CD4-positive, CD25-positive, alpha-beta regulatory T cell (primary cell): ENCODE results near the gene VWA7. TPM values are rescaled to one million over a fixed set of nuclear protein-coding genes. Genes with fewer than 3 reads are reported as not detected.

ENCODE experiments used
- ATAC-seq, 2 donors: fragments of 150-1000 bp; cut with Tn5 transposase; one replicate each; pipeline ENCODE4 v1.10.0; 2021; ENCODE audit warnings: low read depth in 2 of 2, moderate number of reproducible peaks in 2 of 2, moderate library complexity in 1 of 2
- DNase-seq, 3 donors: peaks; one replicate each; pipeline versions ENCODE4 v3.0.0 to v3.0.0-alpha.2; 2012 to 2022; ENCODE audit warnings: mixed read lengths in 1 of 3
- H3K27ac ChIP-seq: one replicate; pipeline ENCODE4 v1.7.0; 2013; ENCODE audit warnings: mild to moderate bottlenecking, low read length; ENCODE audit not compliant: insufficient read depth, poor library complexity, severe bottlenecking
- H3K27me3 ChIP-seq: one replicate; pipeline ENCODE4 v1.7.0; 2013; ENCODE audit warnings: low read length; ENCODE audit not compliant: control insufficient read depth, insufficient read depth
- H3K36me3 ChIP-seq: one replicate; pipeline ENCODE4 v1.7.0; 2013; ENCODE audit warnings: mild to moderate bottlenecking, low read length, moderate library complexity; ENCODE audit not compliant: control insufficient read depth, insufficient read depth
- H3K4me1 ChIP-seq: 2 replicates; pipeline ENCODE4 v1.7.0; 2013; ENCODE audit warnings: mild to moderate bottlenecking, low read length; ENCODE audit not compliant: insufficient read depth, control insufficient read depth, poor library complexity, severe bottlenecking
- H3K4me3 ChIP-seq: one replicate; pipeline ENCODE4 v1.7.0; 2013; ENCODE audit warnings: low read depth, mild to moderate bottlenecking, low read length, moderate library complexity
- H3K9me3 ChIP-seq, 2 experiments: 1 replicate in 1 of 2; 2 replicates in 1 of 2; pipeline ENCODE4 v1.7.0; 2013; ENCODE audit warnings: low read length in 2 of 2, mild to moderate bottlenecking in 1 of 2, moderate library complexity in 1 of 2; ENCODE audit not compliant: control insufficient read depth in 2 of 2
- H3K27ac Mint-ChIP-seq, 3 donors: one replicate each; pipeline ENCODE4 v1.8.0; 2020 to 2022; ENCODE audit warnings: mild to moderate bottlenecking in 3 of 3, mixed read lengths in 3 of 3, moderate library complexity in 2 of 3
- H3K27me3 Mint-ChIP-seq: one replicate; pipeline ENCODE4 v1.8.0; 2022; ENCODE audit warnings: mild to moderate bottlenecking, mixed read lengths
- H3K36me3 Mint-ChIP-seq: one replicate; pipeline ENCODE4 v1.8.0; 2020; ENCODE audit warnings: mixed read lengths
- H3K4me1 Mint-ChIP-seq, 4 donors: one replicate each; pipeline ENCODE4 v1.8.0; 2020 to 2022; ENCODE audit warnings: mixed read lengths in 4 of 4, mild to moderate bottlenecking in 1 of 4
- H3K4me3 Mint-ChIP-seq, 4 donors: one replicate each; pipeline ENCODE4 v1.8.0; 2020 to 2022; ENCODE audit warnings: mild to moderate bottlenecking in 4 of 4, mixed read lengths in 4 of 4, moderate library complexity in 3 of 4
- H3K9me3 Mint-ChIP-seq, 7 donors: one replicate each; pipeline ENCODE4 v1.8.0; 2020 to 2022; ENCODE audit warnings: mixed read lengths in 7 of 7, mild to moderate bottlenecking in 3 of 7, moderate library complexity in 2 of 7
- polyA plus RNA-seq, 4 donors: library from polyadenylated mRNA; unstranded; fragments of 300-500 nt; fragmentation: Illumina TruSeq; gene quantifications; one replicate each; pipeline ENCODE4 v1.2.3, GENCODE V29; 2021
- total RNA-seq: library from RNA; stranded (reverse); gene quantifications from one replicate; pipeline ENCODE4 v1.2.3, GENCODE V29; 2022

The VWA7 gene
- total and polyA plus RNA-seq, 5 donors from 2014 or later, result 0.91 to 6.8 (median 1.2) TPM

DNA sequence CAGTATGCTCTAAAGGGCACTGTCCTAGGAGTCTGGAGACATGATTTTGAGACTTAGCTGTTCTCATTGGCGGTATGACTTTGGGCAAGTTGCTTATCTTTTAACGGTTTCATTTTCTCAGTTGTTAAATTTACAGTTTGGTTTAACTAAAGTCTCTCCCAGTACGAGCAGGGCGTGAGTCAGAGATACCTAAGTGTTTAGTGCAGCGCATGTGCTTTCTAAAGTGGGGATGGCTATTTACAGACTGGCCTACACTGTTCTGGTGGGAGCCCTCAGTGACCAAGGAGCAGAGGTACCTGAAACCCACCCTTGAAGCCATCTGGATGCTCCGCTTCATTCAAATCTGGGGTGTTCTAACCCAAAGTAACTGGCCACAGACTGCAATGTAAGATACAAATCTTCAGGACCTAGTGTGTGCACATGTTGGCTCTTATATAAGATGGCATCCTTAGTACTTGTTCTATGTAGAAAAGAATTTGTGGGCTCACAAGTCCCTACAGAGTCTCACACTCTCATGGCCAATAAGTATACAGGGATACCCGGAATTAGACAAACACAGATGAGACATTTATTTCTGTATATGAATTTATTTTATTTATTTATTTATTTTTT, 26.6 kb downstream of the VWA7 start:
- H3K36me3 ChIP-seq, result no peaks in the 10 kb centered on the region
- no peaks in the 10 kb centered on the region for H3K9me3 Mint-ChIP-seq
- H3K4me1 Mint-ChIP-seq, result peaks cover 0 to 6% (median 2%) of the 10 kb centered on the region in 4 donors
- no peak overlapping the region for H3K27ac ChIP-seq
- H3K4me3 ChIP-seq, result no peak overlapping the region
- H3K4me1 ChIP-seq, result no peaks in the 10 kb centered on the region
- H3K27me3 Mint-ChIP-seq, result no peaks in the 10 kb centered on the region
- H3K9me3 ChIP-seq, result no peaks in the 10 kb centered on the region
- peaks cover 6% of the 10 kb centered on the region for H3K36me3 Mint-ChIP-seq
- no peak overlapping the region for H3K4me3 Mint-ChIP-seq
- no peak for ATAC-seq
- H3K27ac Mint-ChIP-seq, result no peak overlapping the region
- DNase-seq, result no peak
- no peaks in the 10 kb centered on the region for H3K27me3 ChIP-seq

DNA sequence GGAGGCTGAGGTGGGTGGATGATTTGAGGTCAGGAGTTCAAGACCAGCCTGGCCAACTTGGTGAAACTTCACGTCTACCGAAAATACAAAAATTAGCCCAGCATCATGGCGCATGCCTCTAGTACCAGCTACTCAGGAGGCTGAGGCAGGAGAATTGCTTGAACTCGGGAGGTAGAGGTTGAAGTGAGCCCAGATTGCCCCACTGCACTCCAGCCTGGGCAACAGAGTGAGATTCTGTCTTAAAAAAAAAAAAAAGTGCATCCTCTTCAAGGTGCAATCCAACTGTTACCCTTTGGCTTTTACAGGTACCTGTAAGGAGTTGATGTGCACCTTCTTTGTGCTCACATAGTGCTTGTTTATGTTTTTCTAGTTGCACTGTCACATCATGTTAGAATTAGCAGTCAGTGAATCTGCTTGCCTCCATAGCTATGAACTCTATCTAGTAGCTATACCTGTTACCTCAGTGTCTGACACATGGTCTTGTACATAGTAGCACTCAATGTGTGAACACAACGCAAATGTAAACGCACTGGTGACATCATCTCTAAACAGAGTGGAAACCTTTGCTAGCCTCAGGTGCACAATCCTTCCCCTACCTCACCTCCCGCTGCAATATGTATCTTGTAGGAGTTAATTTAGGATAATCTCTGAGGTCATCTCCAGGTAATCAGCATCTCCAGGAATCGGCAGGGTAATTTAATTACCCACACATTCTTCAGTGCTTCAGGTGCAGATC, 27.7 kb downstream of the VWA7 start:
- DNase-seq (no peak), ATAC-seq (no peak)
- Histone ChIP-seq H3K9me3 (no peaks in the 10 kb centered on the region), H3K4me3 (no peak overlapping the region), H3K36me3 (no peaks in the 10 kb centered on the region), H3K4me1 (no peaks in the 10 kb centered on the region), H3K27me3 (no peaks in the 10 kb centered on the region), H3K27ac (no peak overlapping the region)
- peaks cover 0 to 10% (median 1%) of the 10 kb centered on the region in 4 donors for H3K4me1 Mint-ChIP-seq
- no peaks in the 10 kb centered on the region for H3K27me3 Mint-ChIP-seq
- peaks cover 6% of the 10 kb centered on the region for H3K36me3 Mint-ChIP-seq
- peak overlapping the region in 2 of 3 donors; percentile 16 to 37 for H3K27ac Mint-ChIP-seq
- H3K9me3 Mint-ChIP-seq, result no peaks in the 10 kb centered on the region
- H3K4me3 Mint-ChIP-seq, result no peak overlapping the region

DNA sequence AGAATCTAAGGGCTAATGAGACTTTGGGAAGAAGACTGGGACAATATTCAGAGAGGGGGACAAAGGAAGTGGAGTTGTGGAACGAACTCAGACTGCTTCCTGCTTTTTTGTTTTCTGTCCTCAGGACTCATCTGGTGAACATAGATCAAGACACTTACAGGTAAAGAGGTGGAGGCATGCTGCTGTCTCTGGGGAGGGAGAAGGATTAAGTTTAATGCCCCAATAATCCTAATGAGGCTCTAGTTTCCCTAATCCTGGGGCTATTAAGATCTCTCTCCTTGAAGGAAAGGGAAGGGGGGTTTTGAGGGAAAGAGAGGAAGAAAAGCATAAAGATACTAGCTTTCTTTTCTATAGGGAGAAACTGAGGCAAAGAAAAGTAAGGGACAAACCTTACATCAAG, 32.7 kb downstream of the VWA7 start:
- H3K9me3 Mint-ChIP-seq, result no peaks in the 10 kb centered on the region
- peak overlapping the region in 1 of 4 donors; percentile 38 for H3K4me3 Mint-ChIP-seq

DNA sequence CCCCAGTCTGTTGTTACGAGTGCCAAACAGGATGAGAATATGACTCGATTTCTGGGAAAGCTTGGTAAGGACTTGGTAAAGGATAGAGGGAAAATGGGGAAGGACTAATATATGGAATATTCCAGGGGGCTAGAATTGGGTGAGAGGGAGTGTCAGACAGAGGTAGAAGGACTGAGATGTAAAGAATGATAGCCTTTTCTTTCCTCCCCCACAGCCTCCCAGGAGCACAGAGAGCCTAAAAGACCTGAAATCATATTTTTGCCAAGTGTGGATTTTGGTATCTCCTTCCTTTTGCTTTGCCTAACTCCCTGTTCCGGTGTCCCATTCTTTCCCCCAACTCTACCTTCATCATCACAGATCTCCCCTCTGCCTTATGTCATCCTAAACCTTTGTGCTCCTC, 34.2 kb downstream of the VWA7 start:
- ATAC-seq (no peak), DNase-seq (no peak)
- H3K4me1 Mint-ChIP-seq, result peaks cover 14 to 35% (median 27%) of the 10 kb centered on the region in 4 donors
- Histone ChIP-seq H3K4me1 (peaks cover 26% of the 10 kb centered on the region), H3K36me3 (peaks cover 2% of the 10 kb centered on the region), H3K27ac (no peak overlapping the region), H3K4me3 (no peak overlapping the region), H3K9me3 (no peaks in the 10 kb centered on the region), H3K27me3 (no peaks in the 10 kb centered on the region)
- no peaks in the 10 kb centered on the region for H3K27me3 Mint-ChIP-seq
- H3K27ac Mint-ChIP-seq, result peak overlapping the region in 1 of 3 donors; percentile 33
- no peaks in the 10 kb centered on the region for H3K9me3 Mint-ChIP-seq
- H3K4me3 Mint-ChIP-seq, result peak overlapping the region in 2 of 4 donors; percentile 28 to 72
- peaks cover 6% of the 10 kb centered on the region for H3K36me3 Mint-ChIP-seq

More for the DNA sequence above, 32.7 kb downstream of the VWA7 start:
- DNase-seq (no peak), ATAC-seq (no peak)
- peaks cover 11% of the 10 kb centered on the region for H3K4me1 ChIP-seq
- no peaks in the 10 kb centered on the region for H3K9me3 ChIP-seq
- H3K36me3 ChIP-seq, result peaks cover 2% of the 10 kb centered on the region
- H3K27ac Mint-ChIP-seq, result no peak overlapping the region
- H3K4me1 Mint-ChIP-seq, result peaks cover 3 to 19% (median 14%) of the 10 kb centered on the region in 4 donors
- peaks cover 6% of the 10 kb centered on the region for H3K36me3 Mint-ChIP-seq
- no peak overlapping the region for H3K27ac ChIP-seq
- no peak overlapping the region for H3K4me3 ChIP-seq
- no peaks in the 10 kb centered on the region for H3K27me3 ChIP-seq
- H3K27me3 Mint-ChIP-seq, result no peaks in the 10 kb centered on the region

DNA sequence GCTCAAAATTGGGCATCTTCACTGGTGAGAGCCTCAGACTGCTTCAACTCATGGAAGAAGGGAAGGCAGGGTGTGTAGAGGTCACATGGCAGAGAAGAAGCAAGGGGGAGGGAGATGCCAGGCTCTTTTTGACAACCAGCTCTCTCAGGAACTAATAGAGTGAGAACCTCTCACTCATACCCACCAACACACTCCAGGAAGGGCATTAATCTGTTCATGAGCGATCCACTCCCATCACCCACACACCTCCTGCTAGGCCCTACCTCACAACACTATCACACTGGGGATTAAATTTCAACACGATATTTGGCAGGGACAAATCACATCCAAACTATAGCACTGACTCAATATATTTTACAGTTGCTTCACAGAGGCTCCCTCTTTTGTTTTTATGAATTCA, 35.3 kb downstream of the VWA7 start:
- H3K4me1 Mint-ChIP-seq, result peaks cover 18 to 43% (median 36%) of the 10 kb centered on the region in 4 donors
- H3K4me3 ChIP-seq, result no peak overlapping the region
- peak overlapping the region in 2 of 3 donors; percentile 54 to 78 for H3K27ac Mint-ChIP-seq
- no peaks in the 10 kb centered on the region for H3K27me3 Mint-ChIP-seq
- DNase-seq (no peak), ATAC-seq (no peak)
- peaks cover 2% of the 10 kb centered on the region for H3K36me3 ChIP-seq
- peaks cover 37% of the 10 kb centered on the region for H3K4me1 ChIP-seq
- H3K4me3 Mint-ChIP-seq, result peak overlapping the region in 2 of 4 donors; percentile 73 to 99
- H3K9me3 Mint-ChIP-seq, result no peaks in the 10 kb centered on the region
- H3K27ac ChIP-seq, result no peak overlapping the region
- no peaks in the 10 kb centered on the region for H3K27me3 ChIP-seq
- no peaks in the 10 kb centered on the region for H3K36me3 Mint-ChIP-seq
- no peaks in the 10 kb centered on the region for H3K9me3 ChIP-seq

DNA sequence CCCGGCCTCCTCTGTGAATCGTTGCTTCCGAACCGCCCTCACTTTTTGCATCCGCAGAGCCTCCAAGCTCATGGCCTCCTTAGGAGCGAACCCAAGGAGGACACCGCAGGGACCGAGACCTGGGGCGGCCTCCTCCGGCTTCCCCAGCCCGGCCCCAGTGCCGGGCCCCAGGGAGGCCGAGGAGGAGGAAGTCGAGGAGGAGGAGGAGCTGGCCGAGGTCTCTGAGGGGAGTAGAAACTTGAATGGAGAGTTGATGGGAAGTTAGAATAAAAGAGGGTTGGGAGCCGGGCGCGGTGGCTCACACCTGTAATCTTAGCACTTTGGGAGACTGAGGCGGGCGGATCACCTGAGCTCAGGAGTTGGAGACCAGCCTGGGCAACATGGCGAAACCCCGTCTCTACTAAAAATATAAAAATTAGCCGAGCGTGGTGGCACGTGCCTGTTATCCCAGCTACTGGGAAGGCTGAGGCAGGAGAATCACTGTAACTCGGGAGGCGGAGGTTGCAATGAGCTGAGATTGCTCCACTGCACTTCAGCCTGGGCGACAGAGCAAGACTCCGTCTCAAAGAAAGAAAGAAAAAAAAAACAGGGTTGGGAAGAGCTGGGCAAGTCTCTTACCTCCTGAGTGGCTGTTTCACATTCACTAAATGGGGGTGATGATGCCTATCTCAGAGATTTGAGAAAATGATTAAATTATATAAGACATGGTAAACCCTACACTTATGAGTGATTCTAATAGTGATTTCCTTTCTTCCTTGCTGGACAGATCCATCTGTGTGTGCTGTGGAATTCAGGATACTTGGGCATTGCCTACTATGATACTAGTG, 36.5 kb downstream of the VWA7 start:
- DNase-seq, result no peak
- no peak for ATAC-seq

DNA sequence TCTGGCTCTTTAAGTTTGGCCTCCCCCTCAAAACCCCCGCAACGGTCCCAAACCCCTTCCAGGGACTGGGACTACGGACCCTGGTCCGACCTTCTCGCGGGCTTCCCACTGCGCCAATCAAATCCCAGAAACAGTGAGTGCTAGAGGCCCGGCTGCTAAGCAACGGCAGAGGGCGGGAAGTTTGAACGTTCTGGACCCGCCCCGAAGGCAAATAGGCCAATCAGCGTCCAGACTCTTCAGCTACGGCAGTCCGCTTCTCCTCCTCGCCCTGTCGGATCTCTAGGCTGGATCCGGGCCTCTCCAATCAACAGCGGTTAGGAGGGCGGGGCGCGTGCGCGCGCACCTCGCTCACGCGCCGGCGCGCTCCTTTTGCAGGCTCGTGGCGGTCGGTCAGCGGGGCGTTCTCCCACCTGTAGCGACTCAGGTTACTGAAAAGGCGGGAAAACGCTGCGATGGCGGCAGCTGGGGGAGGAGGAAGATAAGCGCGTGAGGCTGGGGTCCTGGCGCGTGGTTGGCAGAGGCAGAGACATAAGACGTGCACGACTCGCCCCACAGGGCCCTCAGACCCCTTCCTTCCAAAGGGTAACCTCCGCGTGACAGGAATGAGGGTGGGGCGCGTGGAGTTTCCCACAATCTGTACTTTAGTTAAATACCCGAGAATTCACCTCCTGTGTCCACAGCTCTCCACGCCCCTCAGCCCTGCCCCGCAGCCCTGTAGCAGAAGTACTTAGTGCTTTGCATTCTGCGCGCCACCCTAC, 37.3 kb downstream of the VWA7 start, which contains the start of gene MSH5:
TSS of gene MSH5 (plus strand) at position 367 of the 758 bp plus-strand sequence. CDS start 462 bp downstream, outside the sequence.
- peaks cover 2% of the 10 kb centered on the region for H3K36me3 ChIP-seq
- no peaks in the 10 kb centered on the region for H3K27me3 Mint-ChIP-seq
- no peaks in the 10 kb centered on the region for H3K36me3 Mint-ChIP-seq
- peak within 1 kb of the TSS; percentile 91 for H3K27ac ChIP-seq
- H3K27ac Mint-ChIP-seq, result peak within 1 kb of the TSS; percentile 94 to 98 (median 95)
- no peaks in the 10 kb centered on the region for H3K9me3 Mint-ChIP-seq
- no peaks in the 10 kb centered on the region for H3K27me3 ChIP-seq
- peak within 1 kb of the TSS; percentile 75 for H3K4me3 ChIP-seq
- H3K4me1 Mint-ChIP-seq, result peaks cover 18 to 62% (median 40%) of the 10 kb centered on the region in 4 donors
- peak; percentile 94 to 98 (median 94) for DNase-seq
- peak; percentile 92 to 93 for ATAC-seq
- peaks cover 54% of the 10 kb centered on the region for H3K4me1 ChIP-seq
- peak within 1 kb of the TSS; percentile 97 to 99 (median 98) for H3K4me3 Mint-ChIP-seq
- no peaks in the 10 kb centered on the region for H3K9me3 ChIP-seq

More for the DNA sequence above, 36.5 kb downstream of the VWA7 start:
- no peaks in the 10 kb centered on the region for H3K36me3 Mint-ChIP-seq
- no peaks in the 10 kb centered on the region for H3K9me3 Mint-ChIP-seq
- peak overlapping the region; percentile 58 to 98 (median 94) for H3K27ac Mint-ChIP-seq
- H3K4me1 ChIP-seq, result peaks cover 48% of the 10 kb centered on the region
- no peaks in the 10 kb centered on the region for H3K27me3 Mint-ChIP-seq
- H3K4me3 ChIP-seq, result peak overlapping the region; percentile 75
- H3K27me3 ChIP-seq, result no peaks in the 10 kb centered on the region
- H3K36me3 ChIP-seq, result peaks cover 2% of the 10 kb centered on the region
- H3K27ac ChIP-seq, result peak overlapping the region; percentile 91
- H3K4me1 Mint-ChIP-seq, result peaks cover 18 to 54% (median 38%) of the 10 kb centered on the region in 4 donors
- no peaks in the 10 kb centered on the region for H3K9me3 ChIP-seq
- peak overlapping the region; percentile 97 to 99 (median 98) for H3K4me3 Mint-ChIP-seq
